A549 (cell line): Measurements from ENCODE around the gene GPX3. TPM values are rescaled to one million over a fixed set of nuclear protein-coding genes. Genes with fewer than 3 reads are reported as not detected.

ENCODE experiments used
- ATAC-seq, 2 experiments: fragments of 200-7000 bp in 1 of 2; fragments of >200 bp in 1 of 2; cut with Nextera tagmentation in 1 of 2; cut with Tn5 transposase in 1 of 2; 3 replicates each; pipeline versions ENCODE4 v1.8.0 to v1.9.1; 2018 to 2020; ENCODE audit warnings: mild to moderate bottlenecking in 1 of 2, moderate library complexity in 1 of 2
- CTCF ChIA-PET: fragments of 300-600 bp; sonication (Branson Sonifier 250); formaldehyde crosslinking; extraction: SDS; loops from one replicate; lab custom pipeline; 2021; ENCODE audit warnings: antibody characterized with exemption, inconsistent platforms; lab: Yijun Ruan, JAX
- POLR2A ChIA-PET: fragments of 350-600 bp; formaldehyde crosslinking; extraction: SDS; loops from one replicate; lab custom pipeline; 2021; ENCODE audit warnings: antibody characterized with exemption, inconsistent platforms; lab: Yijun Ruan, JAX
- DNase-seq, 2 experiments: peaks; one replicate each; pipeline versions ENCODE4 v3.0.0 to v3.0.0-alpha.2; 2011 to 2016; ENCODE audit warnings: low read depth in 1 of 2, low spot score in 1 of 2
- FAIRE-seq: peaks from 2 replicates; lab custom pipeline; 2011; peaks lifted over from hg19 to GRCh38; lab: Jason Lieb, UNC
- H3K27ac ChIP-seq, 2 experiments: fragments of >200 bp; sonication (Bioruptor Twin); formaldehyde crosslinking; 3 replicates each; pipeline ENCODE4 v1.5.1; 2016 to 2017
- H3K4me1 ChIP-seq: fragments of >200 bp; sonication (Bioruptor Twin); formaldehyde crosslinking; 3 replicates; pipeline ENCODE4 v1.6.1; 2016
- H3K4me2 ChIP-seq: fragments of >200 bp; sonication (Bioruptor Twin); formaldehyde crosslinking; 3 replicates; pipeline ENCODE4 v1.6.1; 2016
- H3K4me3 ChIP-seq: fragments of >200 bp; sonication (Bioruptor Twin); formaldehyde crosslinking; 3 replicates; pipeline ENCODE4 v1.5.1; 2016
- H3K9me3 ChIP-seq: fragments of >200 bp; sonication (Bioruptor Twin); formaldehyde crosslinking; 3 replicates; pipeline ENCODE4 v1.6.1; 2016
- CEBPB ChIP-seq, 2 experiments: fragments of >200 bp in 1 of 2; sonication (Bioruptor Twin) in 1 of 2; formaldehyde crosslinking in 1 of 2; IDR thresholded peaks; 2 replicates each; pipeline ENCODE4 v1.6.1; 2012 to 2016
- CHD2 ChIP-seq: fragments of 150-350 bp; IDR thresholded peaks from 2 replicates; pipeline ENCODE4 v1.6.1; 2014; ENCODE audit warnings: low read length; ENCODE audit not compliant: partially characterized antibody
- EHF ChIP-seq: fragments of 250-450 bp; sonication (Bioruptor Pico); IDR thresholded peaks from 2 replicates; pipeline ENCODE4 v1.5.0; 2020; ENCODE audit warnings: mild to moderate bottlenecking
- EHMT2 ChIP-seq: fragments of 200-600 bp; sonication (generic); IDR thresholded peaks from 2 replicates; pipeline ENCODE4 v1.6.1; 2016; ENCODE audit warnings: antibody characterized with exemption, low read depth, mild to moderate bottlenecking, moderate library complexity
- FOSB ChIP-seq: fragments of 250-450 bp; sonication (Bioruptor Pico); IDR thresholded peaks from 2 replicates; pipeline ENCODE4 v1.5.0; 2020; ENCODE audit warnings: mild to moderate bottlenecking, moderate library complexity
- FOXS1 ChIP-seq: fragments of 250-450 bp; sonication (Bioruptor Pico); IDR thresholded peaks from 2 replicates; pipeline ENCODE4 v1.5.0; 2020; ENCODE audit warnings: mild to moderate bottlenecking, moderate library complexity
- GATA3 ChIP-seq: IDR thresholded peaks from 2 replicates; pipeline ENCODE4 v1.6.1; 2012; ENCODE audit warnings: borderline replicate concordance
- HDAC2 ChIP-seq: fragments of 200-600 bp; sonication (generic); IDR thresholded peaks from 2 replicates; pipeline ENCODE4 v1.6.1; 2016
- HEYL ChIP-seq: fragments of 250-450 bp; sonication (Bioruptor Pico); IDR thresholded peaks from 2 replicates; pipeline ENCODE4 v1.8.0; 2021; ENCODE audit warnings: mild to moderate bottlenecking, moderate library complexity
- HOXA7 ChIP-seq: fragments of 250-450 bp; sonication (Bioruptor Pico); IDR thresholded peaks from 2 replicates; pipeline ENCODE4 v1.5.0; 2020; ENCODE audit warnings: mild to moderate bottlenecking, moderate library complexity
- HOXB13 ChIP-seq: fragments of 250-450 bp; sonication (Bioruptor Pico); IDR thresholded peaks from 2 replicates; pipeline ENCODE4 v1.5.0; 2020; ENCODE audit warnings: low read depth, mild to moderate bottlenecking, moderate library complexity
- HOXB5 ChIP-seq: fragments of 250-450 bp; sonication (Bioruptor Pico); IDR thresholded peaks from 2 replicates; pipeline ENCODE4 v1.5.0; 2020; ENCODE audit warnings: mild to moderate bottlenecking, moderate library complexity
- JUN ChIP-seq, 2 experiments: fragments of >200 bp; sonication (Bioruptor Twin); formaldehyde crosslinking; IDR thresholded peaks; 2 replicates in 1 of 2; 3 replicates in 1 of 2; pipeline ENCODE4 v1.6.1; 2016 to 2017
- MYC ChIP-seq: IDR thresholded peaks from 2 replicates; pipeline ENCODE4 v1.6.1; 2012; ENCODE audit warnings: mild to moderate bottlenecking, inconsistent platforms, low read length, improper control_type of control experiment, borderline replicate concordance
- NFE2L2 ChIP-seq: fragments of 150-350 bp; conservative IDR thresholded peaks from 2 replicates; pipeline ENCODE4 v1.6.1; 2014; ENCODE audit warnings: low read length
- NR3C1 ChIP-seq: fragments of >200 bp; sonication (Bioruptor Twin); formaldehyde crosslinking; IDR thresholded peaks from 3 replicates; pipeline ENCODE4 v1.6.1; 2017
- RAD21 ChIP-seq, 2 experiments: fragments of >200 bp in 1 of 2; sonication (Bioruptor Twin) in 1 of 2; formaldehyde crosslinking in 1 of 2; IDR thresholded peaks in 1 of 2; conservative IDR thresholded peaks in 1 of 2; 2 replicates in 1 of 2; 3 replicates in 1 of 2; pipeline ENCODE4 v1.6.1; 2012 to 2018; ENCODE audit warnings: inconsistent platforms in 1 of 2
- RCOR1 ChIP-seq: fragments of 150-350 bp; IDR thresholded peaks from 2 replicates; pipeline ENCODE4 v1.6.1; 2014; ENCODE audit warnings: antibody characterized with exemption, low read length, low read depth
- RNF2 ChIP-seq: fragments of 200-600 bp; sonication (generic); IDR thresholded peaks from 2 replicates; pipeline ENCODE4 v1.6.1; 2016; ENCODE audit warnings: low read depth, mild to moderate bottlenecking, antibody characterized with exemption, moderate library complexity, borderline replicate concordance
- SMC3 ChIP-seq: fragments of >200 bp; sonication (Bioruptor Twin); formaldehyde crosslinking; IDR thresholded peaks from 3 replicates; pipeline ENCODE4 v1.6.1; 2018; ENCODE audit warnings: inconsistent platforms
- TP53 ChIP-seq: fragments of 250-450 bp; sonication (Bioruptor Pico); IDR thresholded peaks from 2 replicates; pipeline ENCODE4 v1.5.0; 2021; ENCODE audit warnings: mild to moderate bottlenecking, moderate library complexity
- ZC3H11A ChIP-seq: fragments of 450-650 bp; IDR thresholded peaks from 2 replicates; pipeline ENCODE4 v1.6.1; 2014; ENCODE audit warnings: antibody characterized with exemption, mild to moderate bottlenecking
- ZSCAN20 ChIP-seq: fragments of 250-450 bp; sonication (Bioruptor Pico); IDR thresholded peaks from 2 replicates; pipeline ENCODE4 v1.8.0; 2022; ENCODE audit warnings: mild to moderate bottlenecking, moderate library complexity
- WGBS: methylation state at CpG from one replicate; pipeline ENCODE4 v1.1.6; 2017; ENCODE audit errors: missing lambda C conversion rate; 5-methylcytosine and 5-hydroxymethylcytosine counted together
- polyA plus RNA-seq, 4 experiments: library from polyadenylated mRNA; depleted of rRNA in 3 of 4; stranded (reverse); fragments of >200 nt; fragmentation: RNase III in 1 of 4; extraction: RNeasy Plus Mini Kit Qiagen cat#74134 plus additional on column Dnase treatment in 1 of 4; gene quantifications; 2 replicates in 3 of 4; 3 replicates in 1 of 4; pipeline ENCODE4 v1.2.3, GENCODE V29; 2011 to 2017
- TF ChIP-seq, protein P1 (sequence below): fragments of 150-350 bp; IDR thresholded peaks from 2 replicates; pipeline ENCODE4 v1.6.1; 2014; ENCODE audit warnings: low read depth, mild to moderate bottlenecking, low read length
- TF ChIP-seq, protein P2 (sequence below): fragments of >200 bp; sonication (Bioruptor Twin); formaldehyde crosslinking; IDR thresholded peaks from 2 replicates; pipeline ENCODE4 v1.6.1; 2016
- TF ChIP-seq, protein P3 (sequence below): IDR thresholded peaks from 2 replicates; pipeline ENCODE4 v1.6.1; 2012; ENCODE audit warnings: low read depth, borderline replicate concordance
- TF ChIP-seq, protein P4 (sequence below): fragments of 250-450 bp; sonication (Bioruptor Pico); IDR thresholded peaks from 2 replicates; pipeline ENCODE4 v1.5.0; 2021; ENCODE audit warnings: mild to moderate bottlenecking, moderate library complexity, borderline replicate concordance
- TF ChIP-seq, protein P5 (sequence below): fragments of >200 bp; sonication (Bioruptor Twin); formaldehyde crosslinking; IDR thresholded peaks from 3 replicates; pipeline ENCODE4 v1.5.1; 2016
- TF ChIP-seq, protein P6 (sequence below): fragments of 450-650 bp; IDR thresholded peaks from 2 replicates; pipeline ENCODE4 v1.6.1; 2014; ENCODE audit warnings: antibody characterized with exemption

GPX3 gene
- polyA plus RNA-seq, 2 of the 4 experiments (the other 2 are of a cell fraction) = 16.2 to 26.4 TPM

DNA sequence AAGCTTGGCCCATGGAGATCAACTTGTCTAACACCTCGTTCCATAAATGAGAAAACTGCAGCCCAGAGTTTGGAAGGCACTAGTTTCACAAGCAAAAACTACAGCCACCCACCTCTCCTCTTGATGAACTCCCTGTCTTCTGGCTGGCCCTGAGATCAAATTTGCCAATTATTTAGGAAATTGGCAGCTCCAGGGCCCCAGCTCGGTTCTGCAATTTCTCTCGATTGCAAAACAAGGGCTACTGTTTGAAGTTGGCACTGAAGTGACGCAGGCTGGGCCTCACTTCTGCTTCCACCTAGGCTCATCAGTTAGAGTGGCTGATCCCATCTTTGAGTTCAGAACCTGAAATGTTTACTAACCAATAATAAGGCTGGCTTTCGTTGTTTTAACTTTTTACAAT is 3.7 kb upstream of the GPX3 start (continued):
- no peak for TF ChIP-seq TP53
- TF ChIP-seq HOXB13 (CRISPR knock-in tag) = no peak
- TF ChIP-seq FOSB = no peak
- TF ChIP-seq RCOR1 = no peak
- TF ChIP-seq MYC = no peak

DNA sequence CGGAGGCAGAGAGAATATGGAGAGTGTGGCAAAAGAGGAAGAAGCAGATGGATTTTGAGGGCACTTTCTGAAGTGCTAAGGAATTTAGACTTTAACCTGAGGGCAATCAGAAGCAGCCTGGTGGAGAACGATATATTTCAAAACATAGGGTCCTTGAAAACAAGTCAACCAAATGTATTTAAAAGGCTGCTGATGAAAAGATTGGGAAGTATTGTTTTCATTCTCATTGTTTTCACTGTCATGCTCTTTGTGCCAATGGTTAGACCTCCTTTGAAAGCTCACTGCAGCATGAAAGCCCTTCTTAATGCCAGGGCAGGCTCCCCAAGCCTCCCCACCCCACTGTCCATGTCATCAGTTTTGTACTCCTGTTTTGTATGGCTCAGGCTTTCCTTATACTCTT is 2.5 kb upstream of the GPX3 start:
- CTCF ChIA-PET = interaction anchor here (1.4 kb wide), 1 partner anchor 108 kb away, joined by 3 read pairs; no protein-coding TSS in a partner anchor
- no peaks in the 10 kb centered on the region for H3K4me1 ChIP-seq
- no peak overlapping the region for H3K4me3 ChIP-seq
- POLR2A ChIA-PET = no interaction called here
- DNase-seq (no peak), ATAC-seq (no peak)
- no peak for TF ChIP-seq GATA3
- TF ChIP-seq EHMT2 = no peak
- TF ChIP-seq, protein P1, sequence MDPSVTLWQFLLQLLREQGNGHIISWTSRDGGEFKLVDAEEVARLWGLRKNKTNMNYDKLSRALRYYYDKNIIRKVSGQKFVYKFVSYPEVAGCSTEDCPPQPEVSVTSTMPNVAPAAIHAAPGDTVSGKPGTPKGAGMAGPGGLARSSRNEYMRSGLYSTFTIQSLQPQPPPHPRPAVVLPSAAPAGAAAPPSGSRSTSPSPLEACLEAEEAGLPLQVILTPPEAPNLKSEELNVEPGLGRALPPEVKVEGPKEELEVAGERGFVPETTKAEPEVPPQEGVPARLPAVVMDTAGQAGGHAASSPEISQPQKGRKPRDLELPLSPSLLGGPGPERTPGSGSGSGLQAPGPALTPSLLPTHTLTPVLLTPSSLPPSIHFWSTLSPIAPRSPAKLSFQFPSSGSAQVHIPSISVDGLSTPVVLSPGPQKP = no peak
- TF ChIP-seq ZSCAN20 (CRISPR knock-in tag) = no peak
- TF ChIP-seq, protein P2, sequence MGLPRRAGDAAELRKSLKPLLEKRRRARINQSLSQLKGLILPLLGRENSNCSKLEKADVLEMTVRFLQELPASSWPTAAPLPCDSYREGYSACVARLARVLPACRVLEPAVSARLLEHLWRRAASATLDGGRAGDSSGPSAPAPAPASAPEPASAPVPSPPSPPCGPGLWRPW = no peak
- no peak for TF ChIP-seq HOXB13 (CRISPR knock-in tag)
- TF ChIP-seq RAD21 (conservative IDR thresholded peaks at IDR 0.05 in 1 of 2, IDR thresholded peaks at IDR 0.05 in 1 of 2) = no peak
- TF ChIP-seq SMC3 = no peak
- TF ChIP-seq CHD2 = no peak
- no peak for TF ChIP-seq NR3C1
- no peak for TF ChIP-seq HOXB5
- TF ChIP-seq HEYL (CRISPR knock-in tag) = no peak
- TF ChIP-seq CEBPB (IDR thresholded peaks at IDR 0.05) = no peak
- TF ChIP-seq, protein P3, sequence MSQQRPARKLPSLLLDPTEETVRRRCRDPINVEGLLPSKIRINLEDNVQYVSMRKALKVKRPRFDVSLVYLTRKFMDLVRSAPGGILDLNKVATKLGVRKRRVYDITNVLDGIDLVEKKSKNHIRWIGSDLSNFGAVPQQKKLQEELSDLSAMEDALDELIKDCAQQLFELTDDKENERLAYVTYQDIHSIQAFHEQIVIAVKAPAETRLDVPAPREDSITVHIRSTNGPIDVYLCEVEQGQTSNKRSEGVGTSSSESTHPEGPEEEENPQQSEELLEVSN = no peak
- TF ChIP-seq NFE2L2 = no peak
- TF ChIP-seq EHF = no peak
- TF ChIP-seq, protein P4, sequence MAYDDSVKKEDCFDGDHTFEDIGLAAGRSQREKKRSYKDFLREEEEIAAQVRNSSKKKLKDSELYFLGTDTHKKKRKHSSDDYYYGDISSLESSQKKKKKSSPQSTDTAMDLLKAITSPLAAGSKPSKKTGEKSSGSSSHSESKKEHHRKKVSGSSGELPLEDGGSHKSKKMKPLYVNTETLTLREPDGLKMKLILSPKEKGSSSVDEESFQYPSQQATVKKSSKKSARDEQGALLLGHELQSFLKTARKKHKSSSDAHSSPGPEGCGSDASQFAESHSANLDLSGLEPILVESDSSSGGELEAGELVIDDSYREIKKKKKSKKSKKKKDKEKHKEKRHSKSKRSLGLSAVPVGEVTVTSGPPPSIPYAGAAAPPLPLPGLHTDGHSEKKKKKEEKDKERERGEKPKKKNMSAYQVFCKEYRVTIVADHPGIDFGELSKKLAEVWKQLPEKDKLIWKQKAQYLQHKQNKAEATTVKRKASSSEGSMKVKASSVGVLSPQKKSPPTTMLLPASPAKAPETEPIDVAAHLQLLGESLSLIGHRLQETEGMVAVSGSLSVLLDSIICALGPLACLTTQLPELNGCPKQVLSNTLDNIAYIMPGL (CRISPR knock-in tag) = no peak
- no peak for TF ChIP-seq TP53
- TF ChIP-seq ZC3H11A = no peak
- TF ChIP-seq, all 56 proteins: peak for 0
- 62% methylated on average over 2 of the region's 2 CpGs for WGBS
- no peak for FAIRE-seq
- no peak overlapping the region for H3K4me2 ChIP-seq
- H3K9me3 ChIP-seq = no peaks in the 10 kb centered on the region
- H3K27ac ChIP-seq = no peak overlapping the region

DNA sequence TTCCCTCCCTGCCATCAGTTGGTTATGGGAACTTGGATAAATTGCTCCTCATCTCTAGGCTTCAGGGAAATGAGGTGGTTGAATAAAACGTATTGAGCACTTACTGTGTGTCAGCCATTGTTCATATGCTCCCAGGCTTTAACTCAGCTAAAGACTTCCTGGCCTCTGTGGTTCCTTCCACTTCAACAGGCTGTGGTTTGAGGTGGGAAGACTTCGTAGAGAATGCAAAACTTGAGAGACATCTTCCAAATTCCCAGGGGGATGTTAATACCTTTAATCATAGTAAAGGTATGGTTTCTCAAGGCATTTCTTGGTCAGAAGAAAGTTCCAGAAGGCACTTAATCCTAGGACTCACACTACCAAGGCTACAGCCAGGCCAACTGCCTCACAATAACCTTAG is 1.5 kb upstream of the GPX3 start:
- FAIRE-seq (no peak), DNase-seq (no peak), ATAC-seq (no peak)
- Histone ChIP-seq H3K4me2 (no peak overlapping the region), H3K4me3 (no peak overlapping the region), H3K9me3 (no peaks in the 10 kb centered on the region), H3K4me1 (no peaks in the 10 kb centered on the region), H3K27ac (no peak overlapping the region)
- ChIA-PET CTCF (no interaction called here), POLR2A (no interaction called here)
- WGBS = 53% methylated on average over 2 of the region's 2 CpGs
- TF ChIP-seq, protein P3 = no peak
- TF ChIP-seq EHF = no peak
- no peak for TF ChIP-seq HOXA7 (CRISPR knock-in tag)
- TF ChIP-seq, protein P2 = no peak
- no peak for TF ChIP-seq JUN (IDR thresholded peaks at IDR 0.05)
- TF ChIP-seq FOSB = no peak
- TF ChIP-seq SMC3 = no peak
- TF ChIP-seq, protein P5, sequence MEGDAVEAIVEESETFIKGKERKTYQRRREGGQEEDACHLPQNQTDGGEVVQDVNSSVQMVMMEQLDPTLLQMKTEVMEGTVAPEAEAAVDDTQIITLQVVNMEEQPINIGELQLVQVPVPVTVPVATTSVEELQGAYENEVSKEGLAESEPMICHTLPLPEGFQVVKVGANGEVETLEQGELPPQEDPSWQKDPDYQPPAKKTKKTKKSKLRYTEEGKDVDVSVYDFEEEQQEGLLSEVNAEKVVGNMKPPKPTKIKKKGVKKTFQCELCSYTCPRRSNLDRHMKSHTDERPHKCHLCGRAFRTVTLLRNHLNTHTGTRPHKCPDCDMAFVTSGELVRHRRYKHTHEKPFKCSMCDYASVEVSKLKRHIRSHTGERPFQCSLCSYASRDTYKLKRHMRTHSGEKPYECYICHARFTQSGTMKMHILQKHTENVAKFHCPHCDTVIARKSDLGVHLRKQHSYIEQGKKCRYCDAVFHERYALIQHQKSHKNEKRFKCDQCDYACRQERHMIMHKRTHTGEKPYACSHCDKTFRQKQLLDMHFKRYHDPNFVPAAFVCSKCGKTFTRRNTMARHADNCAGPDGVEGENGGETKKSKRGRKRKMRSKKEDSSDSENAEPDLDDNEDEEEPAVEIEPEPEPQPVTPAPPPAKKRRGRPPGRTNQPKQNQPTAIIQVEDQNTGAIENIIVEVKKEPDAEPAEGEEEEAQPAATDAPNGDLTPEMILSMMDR = no peak
- no peak for TF ChIP-seq RCOR1
- TF ChIP-seq, protein P6, sequence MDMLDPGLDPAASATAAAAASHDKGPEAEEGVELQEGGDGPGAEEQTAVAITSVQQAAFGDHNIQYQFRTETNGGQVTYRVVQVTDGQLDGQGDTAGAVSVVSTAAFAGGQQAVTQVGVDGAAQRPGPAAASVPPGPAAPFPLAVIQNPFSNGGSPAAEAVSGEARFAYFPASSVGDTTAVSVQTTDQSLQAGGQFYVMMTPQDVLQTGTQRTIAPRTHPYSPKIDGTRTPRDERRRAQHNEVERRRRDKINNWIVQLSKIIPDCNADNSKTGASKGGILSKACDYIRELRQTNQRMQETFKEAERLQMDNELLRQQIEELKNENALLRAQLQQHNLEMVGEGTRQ = no peak
- TF ChIP-seq RNF2 = no peak
- no peak for TF ChIP-seq FOXS1
- TF ChIP-seq RAD21 (conservative IDR thresholded peaks at IDR 0.05 in 1 of 2, IDR thresholded peaks at IDR 0.05 in 1 of 2) = no peak
- TF ChIP-seq HDAC2 = no peak
- TF ChIP-seq ZSCAN20 (CRISPR knock-in tag) = no peak
- no peak for TF ChIP-seq HEYL (CRISPR knock-in tag)
